HG03045 (cell line): ENCODE measurements around the gene NHSL2.
"Not testable (repeated sequence)": the region's sequence is repeated elsewhere in the genome, so short reads cannot be mapped to it uniquely, and the experiment has no call there.

ENCODE experiments used
- ATAC-seq: cut with Tn5 transposase; IDR thresholded peaks from one replicate; pipeline ENCODE4 v1.9.1; 2021; ENCODE audit warnings: mild to moderate bottlenecking, moderate library complexity; ENCODE audit not compliant: unreplicated experiment

The NHSL2 gene

DNA sequence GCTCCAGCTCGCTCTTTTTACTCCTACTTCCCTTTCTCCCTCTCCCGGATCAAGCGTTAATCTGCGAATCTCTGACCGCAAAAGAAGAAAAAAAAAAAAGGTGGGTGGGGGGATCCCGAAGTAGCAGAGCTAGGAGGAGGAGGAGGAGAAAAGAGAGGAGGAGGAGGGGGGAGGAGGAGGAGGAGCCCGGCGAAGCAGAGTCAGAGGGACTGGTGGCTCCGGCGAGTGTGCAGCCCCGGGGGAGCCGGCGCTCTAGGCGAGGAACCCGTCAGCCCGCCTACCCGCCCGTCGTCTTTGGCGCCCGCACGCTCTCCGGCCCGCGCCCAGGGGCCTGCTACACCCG lies at the start of gene NHSL2:
TSS of gene NHSL2 (plus strand) at position 203 of the 343 bp plus-strand sequence.
- ATAC-seq = no peak

DNA sequence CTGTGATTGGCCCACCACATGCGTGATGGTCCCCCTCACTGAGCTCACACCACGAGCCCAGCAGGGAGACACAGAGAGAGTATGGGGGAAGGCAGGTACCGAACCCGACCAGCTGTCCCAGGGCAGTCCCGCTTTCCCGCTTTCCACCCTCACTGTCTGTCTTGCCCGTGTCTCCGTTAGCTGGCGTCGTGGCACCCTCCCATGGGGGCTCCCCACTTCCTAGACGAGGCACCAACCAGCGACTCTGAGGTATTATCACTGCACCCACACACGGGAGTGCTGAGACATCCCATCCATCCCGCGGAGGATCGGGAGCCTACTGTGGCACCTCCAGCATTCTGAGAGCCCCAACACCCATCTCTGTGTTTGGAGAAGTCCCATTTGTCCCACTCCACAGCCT lies 43.0 kb upstream of the NHSL2 start:
- no peak for ATAC-seq

DNA sequence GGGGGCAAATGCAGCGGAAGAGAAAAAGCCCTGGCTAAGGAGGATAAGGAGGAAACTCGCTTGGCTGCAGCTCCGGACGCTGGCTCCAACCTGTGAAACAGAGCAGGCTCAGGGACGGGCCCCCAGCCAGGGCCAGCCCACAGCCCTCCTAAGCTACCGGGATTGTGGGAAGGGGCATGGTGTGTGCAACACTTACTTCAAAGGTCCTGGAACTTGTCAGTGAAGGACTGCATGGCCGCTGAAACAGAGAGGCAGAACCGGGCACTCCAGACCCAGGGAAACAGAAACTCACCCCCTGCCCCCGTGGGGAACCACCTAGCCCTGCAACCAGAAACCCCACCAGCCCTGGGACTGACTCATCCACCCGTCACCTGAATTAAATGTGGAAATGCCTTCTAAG lies 41.1 kb upstream of the NHSL2 start:
- ATAC-seq = not testable (repeated sequence)

DNA sequence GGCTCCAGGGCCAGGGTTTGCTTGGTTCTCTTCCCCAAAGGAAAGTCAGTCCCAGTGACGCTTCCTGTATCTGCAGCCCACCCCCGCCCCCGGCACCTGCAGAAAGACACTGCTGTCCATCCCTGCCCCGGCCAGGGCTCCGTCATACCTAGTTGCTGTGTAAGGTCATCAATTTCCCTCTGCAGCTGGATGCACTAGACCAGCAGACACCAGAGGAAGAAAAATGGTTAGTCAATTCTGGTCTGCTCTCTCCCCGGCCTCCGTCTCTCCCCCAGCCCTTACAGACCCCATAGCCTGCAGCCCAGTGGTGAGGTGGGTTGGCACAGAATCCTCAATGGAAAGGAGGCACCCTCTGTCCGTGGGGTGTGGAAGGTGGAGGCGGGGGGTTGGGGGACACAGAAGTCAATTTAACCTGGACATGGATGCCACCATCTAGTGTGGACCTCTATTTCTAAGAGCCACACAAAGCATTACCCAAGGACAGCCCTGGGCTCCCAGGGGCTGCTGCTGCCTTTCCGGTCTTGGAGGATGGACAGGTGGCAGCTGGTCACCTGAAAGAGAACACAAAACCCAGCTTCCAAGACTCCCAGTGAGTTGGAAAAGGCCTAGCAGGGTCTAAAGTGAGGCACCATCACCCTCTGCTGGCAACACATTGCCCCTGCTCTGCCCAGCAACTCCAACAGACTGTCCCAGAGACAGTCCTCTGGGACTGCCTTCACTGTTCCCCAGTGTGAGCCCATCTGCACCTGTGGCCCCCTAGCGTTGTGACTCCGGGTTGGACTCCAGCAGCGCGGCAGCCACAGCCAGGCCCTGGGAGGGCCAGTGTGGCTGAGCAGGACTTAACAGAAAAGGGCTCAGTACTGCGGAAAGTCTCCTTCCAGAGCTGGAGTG lies 40.2 kb upstream of the NHSL2 start:
- no peak for ATAC-seq

DNA sequence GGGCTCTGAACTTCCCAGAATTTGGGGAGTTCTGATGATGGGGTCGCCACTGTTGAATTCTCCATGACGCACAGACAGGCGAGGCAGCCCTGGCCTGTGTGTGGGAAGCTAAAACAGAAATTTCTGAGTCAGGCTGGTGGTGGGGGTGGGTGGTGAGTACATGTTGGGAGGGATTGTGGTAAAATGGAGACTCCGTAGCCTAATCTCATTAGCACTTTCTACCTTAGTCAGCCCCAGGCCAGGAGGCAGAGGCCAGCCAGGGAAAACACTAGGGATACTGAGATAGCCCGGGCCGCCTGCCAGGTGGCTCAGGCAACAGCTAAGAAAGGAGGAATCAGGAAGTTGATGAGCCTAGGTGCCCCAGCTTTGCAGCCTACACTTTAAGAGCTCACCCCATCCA lies 39.3 kb upstream of the NHSL2 start:
- ATAC-seq = no peak

DNA sequence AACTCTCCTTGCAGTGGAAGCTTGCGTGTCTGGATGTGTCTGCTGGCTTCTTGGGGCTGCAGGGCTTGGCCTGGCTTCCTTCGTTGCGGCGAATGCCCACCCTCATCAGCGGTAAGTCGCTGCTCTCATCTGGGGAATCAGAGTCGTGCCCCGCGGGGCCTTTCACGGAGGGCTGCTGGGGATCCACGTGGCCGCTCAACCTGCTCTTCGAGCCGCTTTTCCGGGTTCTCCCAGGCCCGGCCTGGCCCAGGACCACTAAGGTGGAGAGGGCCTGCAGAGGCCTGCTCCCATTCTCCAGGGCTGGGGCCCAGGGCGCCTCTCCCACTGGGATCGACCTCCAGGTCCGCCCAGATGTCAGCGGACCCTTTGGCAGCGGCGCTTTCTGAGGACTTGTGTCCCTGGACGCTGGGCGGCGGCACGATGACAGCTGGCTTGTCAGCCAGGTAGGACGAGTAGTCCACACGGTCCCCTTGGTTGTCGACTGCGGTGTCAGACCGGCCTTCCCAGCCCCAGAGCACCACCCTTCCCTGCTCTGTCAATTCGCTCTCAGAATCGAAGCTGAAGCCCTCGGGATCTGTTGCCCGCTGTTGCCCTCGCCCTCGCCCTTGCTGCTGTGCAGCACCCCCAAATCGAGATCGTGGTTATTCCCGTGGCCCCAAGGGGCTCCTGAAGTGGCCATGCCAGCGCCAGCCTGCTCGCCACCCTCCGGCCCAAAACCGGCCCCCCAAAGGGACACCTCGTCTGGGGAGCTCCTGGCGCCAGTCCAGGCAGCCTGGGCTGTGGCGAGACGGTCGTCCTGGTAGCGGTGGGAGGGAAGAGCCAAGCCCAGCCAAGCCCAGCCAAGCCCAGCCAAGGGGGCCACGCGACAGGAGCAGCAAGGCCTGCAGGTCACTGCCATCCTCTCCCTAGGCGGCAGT lies 37.8 kb upstream of the NHSL2 start:
- ATAC-seq = no peak

DNA sequence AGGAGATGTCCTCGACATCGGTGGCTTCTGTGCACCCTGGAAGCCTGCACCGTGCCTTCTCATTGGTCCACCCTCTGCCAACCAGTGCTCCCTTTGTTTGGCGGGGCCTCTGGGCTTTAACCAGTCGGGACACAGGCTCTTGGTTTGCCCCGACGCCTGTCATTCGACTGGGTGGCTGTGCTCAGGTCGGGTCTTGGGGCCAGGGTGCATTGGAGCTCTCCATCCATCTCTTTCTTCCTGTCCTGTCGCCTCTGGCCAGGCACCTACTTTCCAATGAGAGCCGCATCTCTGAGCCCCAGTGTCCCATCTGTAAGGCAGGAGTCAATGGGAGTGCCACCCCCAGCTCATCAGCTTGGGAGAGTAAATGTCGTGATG lies 37.2 kb upstream of the NHSL2 start:
- no peak for ATAC-seq

DNA sequence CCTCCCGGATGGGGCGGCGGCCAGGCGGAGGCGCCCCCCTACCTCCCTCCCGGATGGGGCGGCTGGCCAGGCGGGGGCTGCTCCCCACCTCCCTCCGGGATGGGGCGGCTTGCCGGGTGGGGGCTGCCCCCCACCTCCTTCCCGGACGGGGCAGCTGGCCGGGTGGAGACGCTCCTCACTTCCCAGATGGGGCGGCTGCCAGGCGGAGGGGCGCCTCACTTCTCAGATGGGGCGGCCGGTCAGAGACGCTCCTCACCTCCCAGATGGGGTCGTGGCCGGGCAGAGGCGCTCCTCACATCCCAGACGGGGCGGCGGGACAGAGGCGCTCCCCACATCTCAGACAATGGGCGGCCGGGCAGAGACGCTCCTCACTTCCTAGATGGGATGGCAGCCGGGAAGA lies 33.8 kb upstream of the NHSL2 start:
- not testable (repeated sequence) for ATAC-seq

DNA sequence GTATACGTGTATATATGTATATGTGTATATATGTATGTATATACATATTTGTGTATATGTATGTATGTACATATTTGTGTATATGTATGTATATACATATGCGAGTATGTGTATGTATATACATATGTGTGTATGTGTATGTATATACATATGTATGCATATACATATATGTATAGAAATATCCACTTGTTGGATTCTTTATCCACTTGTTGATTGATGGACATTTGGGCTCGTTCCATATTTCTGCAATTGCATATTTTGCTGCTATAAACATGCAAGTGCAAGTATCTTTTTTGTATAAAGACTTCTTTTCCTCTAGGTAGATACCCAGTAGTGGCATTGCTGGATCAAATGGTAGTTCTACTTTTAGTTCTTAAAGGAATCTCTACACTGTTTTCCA lies 25.5 kb upstream of the NHSL2 start:
- no peak for ATAC-seq

DNA sequence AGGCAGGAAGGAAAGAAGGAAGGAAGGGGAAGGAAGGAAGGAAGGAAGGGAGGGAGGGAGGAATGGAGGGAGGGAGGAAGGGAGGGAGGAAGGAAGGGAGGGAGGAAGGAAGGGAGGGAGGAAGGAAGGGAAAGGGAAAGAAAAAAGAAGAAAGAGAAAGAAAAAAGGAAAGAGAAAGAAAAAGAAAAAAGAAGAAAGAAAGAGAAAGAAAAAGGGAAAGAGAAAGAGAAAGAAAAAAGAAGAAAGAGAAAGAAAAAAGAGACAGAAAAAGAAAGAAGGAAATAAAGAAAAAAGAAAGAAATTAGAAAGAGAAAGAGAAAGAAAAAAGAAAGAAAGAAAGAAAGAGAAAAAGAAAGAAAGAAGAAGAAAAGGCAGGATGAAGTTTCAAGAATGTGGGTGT lies 15.0 kb upstream of the NHSL2 start:
- no peak for ATAC-seq

DNA sequence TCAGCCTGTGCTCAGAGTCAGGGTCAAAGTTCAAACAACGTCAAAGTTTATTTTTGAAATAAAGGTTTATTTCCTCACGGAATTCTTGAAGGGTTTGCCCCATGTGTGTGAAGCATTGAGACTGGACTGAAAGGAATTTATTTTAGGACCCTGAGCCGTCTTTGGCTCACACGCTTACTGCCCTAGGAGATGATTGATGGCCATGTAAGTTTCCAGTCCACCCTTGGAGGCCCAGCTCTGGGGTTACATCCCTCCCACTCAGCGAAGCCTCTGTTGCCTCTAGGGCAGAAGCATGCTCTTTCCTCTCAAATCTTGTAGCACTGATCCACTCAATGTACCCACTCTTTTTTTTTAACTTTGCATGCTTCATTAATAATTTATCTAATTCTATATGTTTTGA lies 4.5 kb upstream of the NHSL2 start:
- ATAC-seq = no peak

DNA sequence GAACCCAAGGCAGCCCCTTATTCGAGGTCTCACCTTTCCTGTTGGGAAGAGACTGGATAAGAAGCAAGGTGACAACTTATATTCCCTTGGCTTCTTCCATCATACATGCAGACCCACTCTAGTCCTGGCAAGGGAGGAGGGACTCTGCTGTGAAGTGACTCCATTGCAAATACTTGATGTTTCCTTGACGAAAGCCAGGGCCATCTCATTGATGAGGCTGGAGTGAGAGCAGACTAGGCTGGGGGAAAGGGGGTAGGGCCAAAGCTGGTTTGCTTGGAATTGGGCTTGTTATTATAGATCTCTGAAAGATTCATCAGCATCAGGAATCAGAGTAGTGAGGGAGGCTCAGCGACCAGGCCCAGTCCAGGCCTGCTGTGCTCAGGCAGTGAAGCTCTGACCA lies 2.3 kb upstream of the NHSL2 start:
- no peak for ATAC-seq

DNA sequence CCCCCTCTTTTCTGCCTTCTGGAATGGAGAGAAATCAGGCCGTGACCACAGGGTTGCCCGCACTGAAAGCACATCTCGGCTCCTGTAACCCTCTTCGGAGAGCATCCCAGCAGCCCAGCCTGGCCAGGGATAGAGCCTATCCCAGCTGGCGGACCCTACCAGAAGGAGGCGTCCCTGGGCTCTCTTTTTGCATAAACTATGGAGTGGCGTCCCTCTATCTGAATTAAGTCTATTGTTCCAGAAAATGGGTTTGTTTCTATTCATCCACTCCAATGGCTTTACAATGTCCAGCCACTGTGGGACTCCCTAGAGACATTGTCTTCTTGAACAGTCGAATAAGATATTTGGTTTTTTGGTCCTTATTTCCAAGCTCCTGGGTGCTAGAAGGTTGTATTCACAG lies 689 bp upstream of the NHSL2 start:
- no peak for ATAC-seq

DNA sequence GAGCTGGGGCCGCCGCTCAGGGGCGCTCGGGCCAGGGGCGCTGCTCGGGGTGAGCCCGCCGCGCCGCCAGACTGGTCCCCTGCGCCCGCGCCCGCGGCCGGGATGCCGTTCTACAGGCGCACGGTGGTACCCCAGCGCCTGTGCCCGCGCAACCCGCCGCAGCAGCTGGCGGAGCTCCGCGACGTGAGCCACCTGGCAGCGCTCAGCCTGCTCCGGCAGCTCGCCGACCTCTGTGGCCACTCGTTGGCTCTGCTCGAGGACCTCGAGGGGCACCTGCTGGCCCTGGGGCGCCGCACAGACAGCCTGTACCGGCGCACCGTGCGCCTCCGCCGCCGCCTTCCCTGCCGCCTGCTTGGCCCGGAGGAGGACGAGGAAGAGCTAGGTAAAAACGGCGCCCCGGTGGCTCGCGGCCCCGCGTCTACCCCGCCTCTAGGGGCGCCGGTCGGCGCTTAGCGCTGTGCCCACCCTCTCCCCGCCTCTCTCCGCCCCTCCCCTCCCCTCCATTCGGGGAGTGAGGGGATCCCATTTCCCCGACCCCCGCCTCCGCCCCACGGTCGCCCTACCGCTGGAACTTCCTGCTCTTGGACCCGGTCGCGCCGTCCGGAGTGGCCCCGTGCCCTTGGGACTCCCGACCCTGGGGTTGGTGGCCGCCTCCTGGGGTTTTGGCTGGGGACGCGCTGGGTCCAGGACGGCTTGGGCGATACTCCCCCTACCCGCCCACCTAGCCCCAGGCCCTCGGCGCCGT lies 513 bp downstream of the NHSL2 start:
- ATAC-seq = no peak

DNA sequence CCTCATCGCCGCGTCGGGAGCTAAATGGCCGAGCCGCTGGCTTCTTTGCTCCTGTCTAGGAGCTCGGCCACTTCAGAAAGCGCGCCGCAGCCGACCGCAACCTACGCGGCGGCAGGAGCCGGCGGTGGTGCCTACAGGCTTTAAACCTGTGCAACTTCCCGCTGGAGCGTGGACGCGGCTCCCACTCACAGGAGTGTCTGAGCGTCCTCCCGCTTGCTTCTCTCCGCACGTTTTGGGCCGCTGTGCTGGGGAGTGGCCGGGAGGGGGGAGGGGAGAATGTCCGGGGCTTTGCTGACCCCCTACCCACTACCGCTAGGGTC lies 1.0 kb downstream of the NHSL2 start:
- ATAC-seq = no peak

DNA sequence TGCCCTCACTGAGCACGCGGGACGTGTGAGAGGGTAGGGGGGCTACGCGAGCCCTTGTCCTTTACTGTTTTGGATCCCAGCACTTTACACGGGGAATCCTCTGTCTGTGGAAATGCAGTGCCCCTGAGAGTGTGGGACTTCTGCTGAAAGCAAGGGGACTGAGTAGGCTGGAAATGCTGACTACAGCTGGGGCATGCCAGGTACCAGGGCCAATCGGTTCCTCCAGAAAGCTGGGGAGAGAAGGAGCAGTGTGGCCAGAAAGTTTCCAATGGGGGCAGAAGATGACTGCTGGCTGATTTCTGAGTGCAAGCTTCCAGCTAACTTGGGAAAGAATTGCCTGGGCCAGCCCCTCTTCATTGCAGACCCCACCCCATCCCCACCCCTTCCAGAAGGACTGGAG lies 1.5 kb downstream of the NHSL2 start:
- ATAC-seq = no peak

DNA sequence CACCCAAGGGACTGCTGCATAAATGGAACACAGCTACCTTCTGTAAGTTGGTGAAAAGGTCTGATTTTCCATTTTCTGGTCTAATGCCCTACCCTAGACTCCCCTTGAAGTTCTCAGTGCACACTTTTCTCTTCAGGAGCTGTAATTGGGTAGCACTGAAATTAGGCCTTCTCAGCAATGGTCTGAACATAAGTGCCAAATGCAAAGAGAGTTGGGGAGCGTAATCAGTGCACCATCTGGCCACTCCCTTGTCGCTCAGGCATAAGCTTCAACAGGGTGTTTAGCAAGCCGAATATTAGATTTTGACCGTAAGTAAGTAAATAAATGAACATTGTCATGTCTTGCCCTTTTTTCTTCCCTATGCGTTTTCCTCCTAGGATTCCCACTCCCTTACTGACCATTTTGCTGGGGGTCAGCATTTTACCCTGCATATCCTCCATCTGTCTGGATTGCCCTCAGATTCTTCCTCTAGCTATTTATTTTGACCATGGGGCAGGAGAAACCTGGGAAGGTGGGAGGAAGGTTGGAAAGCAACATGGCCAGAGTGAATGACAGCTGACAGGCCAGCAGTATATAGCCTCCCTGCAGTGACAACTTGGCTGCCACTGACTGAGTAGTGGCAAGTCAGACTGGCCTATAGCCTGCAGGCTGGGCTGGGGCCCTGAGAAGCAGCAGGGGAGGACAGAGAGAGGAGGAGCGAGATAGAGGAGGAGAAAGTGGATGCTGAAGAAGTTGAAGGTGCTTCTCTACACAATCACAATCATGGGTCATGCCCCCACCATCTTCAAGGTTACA lies 2.7 kb downstream of the NHSL2 start:
- ATAC-seq = no peak

DNA sequence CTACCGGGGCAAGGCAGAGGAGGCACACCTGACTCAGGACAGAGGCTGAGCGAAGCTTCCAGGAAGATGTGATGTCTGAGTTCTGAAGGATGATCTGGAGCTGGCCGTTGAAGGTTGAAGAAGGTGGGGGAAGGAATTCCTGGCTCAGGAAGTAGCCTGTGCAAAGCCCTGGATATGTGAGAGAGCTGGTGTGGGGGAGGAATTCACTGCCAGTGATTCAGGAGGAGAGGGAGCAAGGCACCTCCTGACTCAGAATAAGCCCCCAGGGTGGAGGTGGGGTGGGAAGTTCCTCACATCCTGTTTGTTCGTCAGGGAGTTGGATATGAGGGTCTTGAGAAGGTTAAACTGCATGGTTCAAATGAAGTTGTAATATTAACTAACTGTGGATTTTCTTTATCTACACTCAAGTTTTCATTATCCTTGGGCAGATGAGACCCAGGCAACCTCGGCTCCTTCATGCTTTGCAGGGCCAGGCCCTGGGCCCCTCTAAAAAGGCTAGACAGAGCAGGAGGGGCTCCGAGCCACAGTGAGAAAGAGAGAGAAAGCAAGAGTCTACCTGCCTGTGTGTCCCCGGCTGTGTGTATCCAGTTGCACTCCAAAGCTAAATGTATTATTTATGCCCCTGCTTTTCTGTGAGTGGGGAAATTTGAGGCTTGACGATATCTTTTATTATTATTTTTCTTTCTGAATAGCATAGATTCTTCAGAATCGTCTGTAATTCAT lies 7.1 kb downstream of the NHSL2 start:
- ATAC-seq = no peak

DNA sequence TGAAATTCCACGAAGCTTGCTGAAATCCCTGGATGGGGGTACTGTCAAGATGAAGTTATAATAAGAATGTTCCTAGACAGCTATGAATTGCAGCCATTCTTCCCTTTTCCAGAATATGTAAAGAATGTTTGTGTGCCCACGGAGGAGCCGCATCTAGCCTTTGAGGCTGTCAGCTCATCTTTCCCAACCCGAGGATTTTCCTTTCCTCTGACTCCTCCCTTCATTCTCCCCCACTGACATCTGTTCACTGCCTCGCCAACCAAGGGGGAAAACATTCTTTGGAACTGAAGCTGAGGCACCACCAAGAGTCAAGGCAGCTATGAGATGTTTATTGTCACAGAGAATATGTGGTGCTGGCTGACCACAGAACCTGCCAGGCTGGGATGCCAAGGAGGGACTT lies 8.8 kb downstream of the NHSL2 start:
- ATAC-seq = no peak

DNA sequence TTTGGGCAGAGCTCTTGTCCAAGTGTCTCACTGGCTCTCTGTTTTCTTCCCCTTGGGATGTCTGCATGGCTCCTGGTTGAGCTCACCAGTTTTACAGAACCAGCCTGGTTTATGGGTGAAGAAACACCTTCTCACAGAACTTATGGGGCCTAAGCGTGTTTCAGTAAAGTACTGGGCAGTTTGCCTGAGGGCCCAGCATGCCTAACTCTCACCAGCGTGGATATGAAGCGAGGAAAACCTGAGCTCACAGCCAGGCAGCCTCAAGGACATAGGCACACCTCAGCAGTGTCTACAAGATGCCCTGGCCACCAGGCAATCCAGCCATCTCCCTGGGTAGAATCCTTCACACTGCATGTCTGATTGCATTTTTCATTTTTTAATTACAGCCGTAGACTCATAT lies 9.2 kb downstream of the NHSL2 start:
- ATAC-seq = no peak
